SW480 (cell line): ENCODE results near the gene USP20.
"Not testable (repeated sequence)": the region's sequence is repeated elsewhere in the genome, so short reads cannot be mapped to it uniquely, and the experiment has no call there.

Experiments used
- DNase-seq: peaks from one replicate; pipeline ENCODE4 v3.0.0-alpha.2; 2016; ENCODE audit warnings: low spot score

USP20 gene

GRCh38 chr9:129835128-129835859, at the start of gene USP20, which contains the start of gene C9orf78:
Gene USP20 (plus strand): TSS chr9:129835458. CDS start chr9:129852556, 17,098 bp downstream.
Gene C9orf78 (minus strand): TSS chr9:129835275. CDS start chr9:129835221, 54 bp downstream.
- peak; percentile 94 for DNase-seq

DNA sequence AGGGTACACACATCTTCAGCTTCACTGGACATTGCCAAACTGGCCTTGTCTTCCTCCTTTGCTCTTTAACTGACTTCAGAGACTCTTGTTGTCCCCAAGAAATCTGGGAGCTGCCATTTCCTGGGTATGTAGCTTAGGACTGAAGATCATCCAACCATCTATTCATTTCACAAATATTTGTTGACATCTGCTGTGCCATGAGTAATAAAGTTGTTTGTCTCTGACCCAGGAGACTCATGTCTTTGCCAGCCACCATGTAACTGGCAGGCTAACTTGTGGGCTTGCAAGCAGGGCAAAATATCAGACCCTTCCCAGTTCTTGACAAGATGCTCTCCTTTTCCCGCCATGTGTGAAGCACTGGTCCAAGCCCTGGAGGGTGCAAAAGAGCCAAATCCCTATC, 49.4 kb upstream of the USP20 start:
- no peak for DNase-seq

DNA sequence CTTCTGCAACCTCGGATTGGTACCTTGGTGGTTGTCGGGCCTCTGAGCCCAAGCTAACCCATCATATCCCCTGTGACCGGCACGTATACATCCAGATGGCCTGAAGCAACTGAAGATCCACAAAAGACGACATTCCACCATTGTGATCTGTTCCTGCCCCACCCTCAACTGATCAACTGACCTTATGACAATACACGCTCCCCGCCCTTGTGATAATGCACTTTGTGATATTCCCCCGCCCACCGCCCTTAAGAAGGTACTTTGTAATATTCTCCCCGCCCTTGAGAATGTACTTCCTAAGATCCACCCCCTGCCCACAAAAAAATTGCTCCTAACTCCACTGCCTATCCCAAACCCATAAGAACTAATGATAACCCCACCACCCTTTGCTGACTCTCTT, 48.8 kb upstream of the USP20 start:
- DNase-seq: no peak

GRCh38 chr9:129794549-129794948, 40.7 kb upstream of the USP20 start:
- no peak for DNase-seq

DNA sequence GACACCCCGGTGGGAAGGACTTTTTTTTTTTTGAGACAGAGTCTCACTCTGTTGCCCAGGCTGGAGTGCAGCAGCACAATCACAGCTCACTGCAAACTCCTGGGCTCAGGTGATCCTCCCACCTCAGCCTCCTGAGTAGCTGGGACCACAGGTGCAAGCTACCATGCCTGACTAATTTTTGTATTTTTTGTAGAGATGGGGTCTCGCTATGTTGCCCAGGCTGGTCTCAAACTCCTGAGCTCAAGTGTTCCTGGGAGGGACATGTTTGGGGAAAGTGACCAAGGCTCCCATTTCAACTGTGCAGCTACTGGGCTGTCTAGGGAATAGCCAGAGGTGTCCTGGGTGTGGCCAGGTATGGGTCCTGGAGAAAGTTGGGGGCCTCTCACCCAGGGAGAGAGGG, 39.2 kb upstream of the USP20 start:
- not testable (repeated sequence) for DNase-seq

DNA sequence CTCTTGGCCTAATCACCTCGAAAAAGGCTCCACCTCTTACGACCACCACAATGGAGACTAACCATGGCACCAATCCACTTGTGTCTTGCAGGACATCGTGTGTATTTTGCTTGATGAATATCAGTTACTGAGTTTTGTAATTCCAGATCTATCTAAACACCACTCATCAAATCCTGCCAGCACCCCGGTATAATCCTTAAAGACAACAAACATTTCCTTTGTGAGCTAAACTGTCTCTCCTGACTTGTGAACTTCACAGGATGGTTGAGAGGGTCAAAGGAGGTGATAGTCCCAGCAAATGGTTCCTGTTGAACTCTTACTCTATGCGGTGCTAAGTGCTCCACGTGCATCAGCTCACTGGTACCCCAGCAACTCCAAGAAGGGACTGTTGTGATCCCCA, 36.3 kb upstream of the USP20 start:
- no peak for DNase-seq

GRCh38 chr9:129801504-129801903, 33.8 kb upstream of the USP20 start:
- no peak for DNase-seq

- peak; percentile 86 for DNase-seq
Observed at GRCh38 chr9:129802833-129803675, 32.2 kb upstream of the USP20 start, which contains the start of gene TOR1B. Gene TOR1B (plus strand): TSS chr9:129803184. CDS start chr9:129803213, 29 bp downstream.

GRCh38 chr9:129803676-129804060, 31.6 kb upstream of the USP20 start:
- no peak for DNase-seq

DNA sequence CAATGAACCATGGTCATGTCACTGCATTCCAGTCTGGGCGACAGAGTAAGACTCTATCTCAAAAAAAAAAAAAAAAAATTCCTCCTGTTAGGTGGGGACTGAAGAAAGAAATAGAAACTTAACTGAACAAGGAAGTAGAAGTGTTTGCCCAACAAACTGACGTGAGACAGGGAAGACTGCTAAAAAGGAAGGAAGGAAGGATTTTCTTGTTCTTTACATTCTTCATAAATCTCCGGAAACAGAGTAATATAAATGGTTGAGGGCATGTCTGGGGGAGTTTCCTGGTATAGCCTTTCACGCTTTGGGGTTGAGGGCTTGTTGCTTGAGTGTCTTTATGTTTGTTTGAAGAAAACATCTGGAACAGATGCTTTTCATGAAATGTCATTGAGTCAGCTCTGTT, 29.2 kb upstream of the USP20 start:
- DNase-seq: no peak

- DNase-seq: no peak
Observed at GRCh38 chr9:129809346-129809745, 25.9 kb upstream of the USP20 start.

DNA sequence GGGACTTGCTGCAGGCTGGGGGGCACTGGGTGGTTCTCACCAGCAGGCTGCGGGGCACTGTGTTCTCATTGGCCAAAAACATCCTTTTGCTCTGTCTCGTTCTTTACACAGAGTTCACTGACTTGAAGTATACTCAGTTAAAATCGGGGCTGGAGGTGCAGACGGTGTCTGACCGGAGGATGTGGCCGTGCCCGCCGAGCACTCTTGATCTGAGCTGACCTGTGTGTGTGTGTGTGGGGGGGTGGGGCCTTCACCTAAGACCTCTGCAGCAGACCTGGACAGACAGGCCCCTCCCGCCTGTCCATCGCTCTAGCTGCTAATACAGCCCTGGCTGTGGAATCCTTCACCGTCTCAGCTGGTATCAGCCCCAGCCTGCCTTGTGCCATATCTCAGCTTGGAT, 25.1 kb upstream of the USP20 start:
- DNase-seq: no peak

- DNase-seq: no peak
Observed at GRCh38 chr9:129810788-129811187, 24.5 kb upstream of the USP20 start.

GRCh38 chr9:129811967-129812363, 23.3 kb upstream of the USP20 start:
- DNase-seq: no peak

DNA sequence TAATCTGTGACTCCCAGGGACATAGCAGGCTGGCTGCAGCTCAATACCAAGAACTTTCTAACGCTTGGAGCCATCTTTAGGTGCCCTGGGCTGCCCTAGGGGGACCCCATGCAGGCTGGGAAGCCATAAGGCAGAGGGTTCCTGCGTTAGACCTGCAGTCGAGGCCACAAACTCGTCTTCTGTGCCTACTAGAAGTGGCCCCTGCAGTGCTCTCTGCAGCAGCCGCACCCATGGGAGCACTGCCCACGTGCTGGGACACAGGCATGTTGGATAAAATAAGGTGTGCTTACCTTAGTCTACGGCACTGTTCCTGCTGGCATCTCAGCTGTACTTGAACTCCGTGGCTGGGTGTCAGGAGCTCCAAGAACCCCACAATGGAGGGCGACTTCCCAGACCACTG, 22.9 kb upstream of the USP20 start:
- no peak for DNase-seq

- DNase-seq: no peak
Observed at GRCh38 chr9:129813661-129814060, 21.6 kb upstream of the USP20 start.

- DNase-seq: no peak
Observed at GRCh38 chr9:129814432-129815223, 20.6 kb upstream of the USP20 start.

DNA sequence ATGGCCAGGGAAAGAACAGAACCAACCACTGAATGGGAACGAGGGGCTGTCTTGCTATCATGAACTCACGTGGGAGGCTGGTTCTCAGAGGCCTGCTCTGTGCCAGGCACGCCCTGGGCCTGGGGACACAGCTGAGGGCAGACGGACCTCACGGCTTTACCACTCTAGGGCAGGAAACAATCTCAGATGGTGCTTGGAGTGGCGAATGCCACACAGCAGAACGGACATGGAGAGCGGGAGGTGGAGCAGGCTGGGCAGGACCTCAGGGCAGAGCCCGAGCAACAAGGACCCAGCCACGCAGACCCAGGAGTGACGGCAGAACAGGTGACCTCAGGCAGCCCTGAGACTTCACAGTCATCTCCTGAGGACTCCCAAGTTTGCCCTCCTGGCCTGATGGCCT, 20.0 kb upstream of the USP20 start:
- DNase-seq: no peak

DNA sequence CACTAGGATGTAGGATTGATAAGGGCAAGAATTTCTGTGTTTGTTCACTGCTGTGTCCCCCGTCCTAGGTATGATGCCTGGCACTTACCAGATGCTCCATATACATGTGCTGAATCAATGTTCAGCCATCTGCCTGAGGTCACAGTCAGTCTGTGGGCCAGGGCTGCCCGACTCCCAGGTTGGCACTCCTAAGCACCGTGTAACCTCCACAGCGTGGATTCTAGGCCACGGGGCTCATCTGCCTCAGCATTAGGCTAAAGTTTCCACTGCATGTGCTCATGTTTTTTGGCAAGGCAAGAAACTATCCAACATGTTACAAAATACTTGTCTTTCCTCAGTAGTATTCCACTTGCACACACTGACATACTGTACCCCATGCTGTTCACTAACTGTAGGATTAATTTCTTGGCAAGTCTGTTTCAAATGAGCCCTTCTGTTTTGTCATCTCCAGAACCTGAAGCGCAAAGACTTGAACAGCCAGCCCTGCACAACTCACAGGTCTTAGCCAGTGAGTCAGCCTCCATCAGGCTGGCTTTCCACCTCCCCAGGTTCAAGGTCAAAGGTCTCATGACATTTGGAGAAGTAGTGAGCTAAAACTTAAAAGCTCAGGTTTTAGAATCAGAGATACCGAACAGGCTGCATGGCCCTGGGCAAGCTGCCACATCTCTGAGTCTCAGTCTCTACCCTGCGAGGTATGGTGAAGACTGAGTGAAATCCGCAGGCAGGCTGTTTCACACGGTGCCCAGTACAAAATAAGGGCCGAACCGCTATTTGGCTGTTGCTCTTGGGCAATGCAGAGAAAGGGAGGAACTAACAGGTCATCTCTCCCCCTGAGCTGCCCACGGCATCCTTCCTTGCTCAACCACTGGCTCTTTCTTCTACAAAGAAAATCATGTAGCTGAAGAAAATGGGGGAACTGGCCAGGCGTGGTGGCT, 18.5 kb upstream of the USP20 start:
- DNase-seq: no peak

- DNase-seq: no peak
Observed at GRCh38 chr9:129822898-129823541, 12.2 kb upstream of the USP20 start.

- DNase-seq: no peak
Observed at GRCh38 chr9:129823542-129823934, 11.7 kb upstream of the USP20 start.
